Activated CD8-positive, alpha-beta memory T cell treated with anti-CD3 and anti-CD28 coated beads for 24 hours (primary cell): ENCODE measurements around the gene HNRNPL.
"Not testable (repeated sequence)": the region's sequence is repeated elsewhere in the genome, so short reads cannot be mapped to it uniquely, and the experiment has no call there.

Experiments used
- DNase-seq: peaks from one replicate; pipeline ENCODE4 v3.0.0-alpha.2; 2020

The HNRNPL gene

GRCh38 chr19:38849860-38850435 is at the start of gene HNRNPL:
TSS of gene HNRNPL (minus strand) at chr19:38849986. CDS start at chr19:38849966, 20 bp downstream.
- DNase-seq: peak; percentile 100

GRCh38 chr19:38898788-38899446 is 49.1 kb upstream of the HNRNPL start:
- DNase-seq: no peak

GRCh38 chr19:38894968-38895367 is 45.2 kb upstream of the HNRNPL start:
- DNase-seq: no peak

GRCh38 chr19:38893341-38893771 is 43.6 kb upstream of the HNRNPL start:
- DNase-seq: no peak

- no peak for DNase-seq
Measured at GRCh38 chr19:38892841-38893240, 43.1 kb upstream of the HNRNPL start.

- DNase-seq: no peak
Measured at GRCh38 chr19:38891771-38892170, 42.0 kb upstream of the HNRNPL start.

GRCh38 chr19:38890686-38891085 is 40.9 kb upstream of the HNRNPL start:
- no peak for DNase-seq

GRCh38 chr19:38889803-38890202 is 40.0 kb upstream of the HNRNPL start:
- DNase-seq: no peak

GRCh38 chr19:38888876-38889275 is 39.1 kb upstream of the HNRNPL start:
- DNase-seq: no peak

GRCh38 chr19:38884691-38885090 is 34.9 kb upstream of the HNRNPL start:
- not testable (repeated sequence) for DNase-seq

GRCh38 chr19:38883286-38883685 is 33.5 kb upstream of the HNRNPL start:
- DNase-seq: no peak

GRCh38 chr19:38880882-38881609 is 31.3 kb upstream of the HNRNPL start:
- DNase-seq: no peak

GRCh38 chr19:38880076-38880881 is 30.5 kb upstream of the HNRNPL start:
- DNase-seq: no peak

- DNase-seq: no peak
Measured at GRCh38 chr19:38879400-38879751, 29.6 kb upstream of the HNRNPL start.

GRCh38 chr19:38878575-38879399 is 29.0 kb upstream of the HNRNPL start:
- no peak for DNase-seq

GRCh38 chr19:38877781-38878574 is 28.2 kb upstream of the HNRNPL start, which contains the start of gene RINL:
TSS of gene RINL (minus strand) at chr19:38878275. CDS start at chr19:38876742, 1,533 bp downstream.
- peak; percentile 87 for DNase-seq

GRCh38 chr19:38875656-38876395 is 26.0 kb upstream of the HNRNPL start:
- DNase-seq: no peak

GRCh38 chr19:38873400-38873799 is 23.6 kb upstream of the HNRNPL start:
- DNase-seq: not testable (repeated sequence)

- peak; percentile 61 for DNase-seq
Measured at GRCh38 chr19:38870612-38871011, 20.8 kb upstream of the HNRNPL start.

- DNase-seq: peak; percentile 97
Measured at GRCh38 chr19:38869836-38870607, 20.2 kb upstream of the HNRNPL start.
